ENCODE measurements around the gene TCP11L2. TPM values are rescaled to one million over a fixed set of nuclear protein-coding genes. Genes with fewer than 3 reads are reported as not detected.

TCP11L2 gene
- total RNA-seq = 42.7 and 59.1 TPM in 2 replicates

- peak; percentile 91 to 94 for DNase-seq (ENCODE audit: low read depth in 2 of 2)
Measured at GRCh38 chr12:106302401-106303201, at the start of gene TCP11L2. Gene TCP11L2, plus strand, starts transcription at chr12:106302733. Its CDS starts 8,343 bp downstream, at chr12:106311076.

- no peak for DNase-seq (ENCODE audit: low read depth in 2 of 2)
Measured at GRCh38 chr12:106254724-106255123, 47.8 kb upstream of the TCP11L2 start.

GRCh38 chr12:106255493-106255892 lies 47.0 kb upstream of the TCP11L2 start:
- DNase-seq (ENCODE audit: low read depth in 2 of 2) = no peak

- DNase-seq (ENCODE audit: low read depth in 2 of 2) = no peak
Measured at GRCh38 chr12:106255952-106256351, 46.6 kb upstream of the TCP11L2 start.

GRCh38 chr12:106256524-106256923 lies 46.0 kb upstream of the TCP11L2 start:
- DNase-seq (ENCODE audit: low read depth in 2 of 2) = no peak

GRCh38 chr12:106258226-106258625 lies 44.3 kb upstream of the TCP11L2 start:
- no peak for DNase-seq (ENCODE audit: low read depth in 2 of 2)

GRCh38 chr12:106258935-106259334 lies 43.6 kb upstream of the TCP11L2 start:
- DNase-seq (ENCODE audit: low read depth in 2 of 2) = no peak

- DNase-seq (ENCODE audit: low read depth in 2 of 2) = no peak
Measured at GRCh38 chr12:106265116-106265515, 37.4 kb upstream of the TCP11L2 start.

- DNase-seq (ENCODE audit: low read depth in 2 of 2) = no peak
Measured at GRCh38 chr12:106267535-106267934, 35.0 kb upstream of the TCP11L2 start.

GRCh38 chr12:106269150-106269771 lies 33.3 kb upstream of the TCP11L2 start:
- DNase-seq (ENCODE audit: low read depth in 2 of 2) = no peak

GRCh38 chr12:106271575-106272505 lies 30.7 kb upstream of the TCP11L2 start:
- DNase-seq (ENCODE audit: low read depth in 2 of 2) = no peak

GRCh38 chr12:106273491-106273890 lies 29.0 kb upstream of the TCP11L2 start:
- no peak for DNase-seq (ENCODE audit: low read depth in 2 of 2)

- DNase-seq (ENCODE audit: low read depth in 2 of 2) = no peak
Measured at GRCh38 chr12:106274012-106274411, 28.5 kb upstream of the TCP11L2 start.

- DNase-seq (ENCODE audit: low read depth in 2 of 2) = peak in 1 of 2 donors; percentile 92
Measured at GRCh38 chr12:106274575-106275121, 27.9 kb upstream of the TCP11L2 start.

- DNase-seq (ENCODE audit: low read depth in 2 of 2) = no peak
Measured at GRCh38 chr12:106275458-106275857, 27.1 kb upstream of the TCP11L2 start.

- DNase-seq (ENCODE audit: low read depth in 2 of 2) = no peak
Measured at GRCh38 chr12:106276032-106276740, 26.3 kb upstream of the TCP11L2 start.

- peak in 1 of 2 donors; percentile 9 for DNase-seq (ENCODE audit: low read depth in 2 of 2)
Measured at GRCh38 chr12:106280106-106280505, 22.4 kb upstream of the TCP11L2 start.

GRCh38 chr12:106281056-106281782 lies 21.3 kb upstream of the TCP11L2 start:
- no peak for DNase-seq (ENCODE audit: low read depth in 2 of 2)

GRCh38 chr12:106281804-106282203 lies 20.7 kb upstream of the TCP11L2 start:
- DNase-seq (ENCODE audit: low read depth in 2 of 2) = no peak

- peak; percentile 72 to 77 for DNase-seq (ENCODE audit: low read depth in 2 of 2)
Measured at GRCh38 chr12:106282457-106283097, 20.0 kb upstream of the TCP11L2 start.
